ENCODE data around the gene PPIG.

DNA sequence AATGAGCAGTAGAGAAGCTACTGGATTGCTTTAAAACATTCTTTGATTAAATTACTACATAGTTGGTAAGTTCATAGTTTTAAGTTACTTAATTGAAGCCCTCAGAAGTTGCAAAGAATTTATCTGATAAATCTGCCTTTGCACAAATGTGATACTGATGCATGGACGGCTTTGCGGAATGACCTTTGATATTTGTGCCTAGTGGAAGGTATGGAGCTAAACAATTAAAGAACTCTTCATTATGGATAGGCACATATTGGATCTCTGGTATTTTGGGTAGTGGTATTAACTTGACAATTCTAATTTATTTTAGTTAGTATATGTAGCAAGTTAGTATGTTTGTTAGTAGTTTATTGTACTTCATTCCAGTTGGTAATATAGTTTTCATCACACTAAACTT lies 56.0 kb downstream of the PPIG start:
- no peak for TF ChIP-seq CTCF (conservative IDR thresholded peaks at IDR 0.05)
- TF ChIP-seq EZH2 (IDR thresholded peaks at IDR 0.05; ENCODE audit: low read depth) = no peak

All from PC-9 (cell line).